Measurements from ENCODE around the gene MEN1. TPM values are rescaled to one million over a fixed set of nuclear protein-coding genes. Genes with fewer than 3 reads are reported as not detected.

The MEN1 gene
- total RNA-seq, 6 experiments from 2014 or later, result 13.1 to 21.5 (median 17.0) TPM

GRCh38 chr11:64796757-64797541 is 13.4 kb downstream of the MEN1 start:
- H3K4me1 ChIP-seq, result no peaks in the 10 kb centered on the region
- no peak for TF ChIP-seq POLR2A (IDR thresholded peaks at IDR 0.05)
- TF ChIP-seq CTCF (IDR thresholded peaks at IDR 0.05), result no peak
- no peak overlapping the region for H3K4me3 ChIP-seq
- H3K27ac ChIP-seq, result no peak overlapping the region
- DNase-seq (peak in 1 of 3 donors; percentile 48), ATAC-seq (no peak)
- intact Hi-C loops (cut with DNase I), result no loop called here
- 100% methylated on average over 2 of the region's 19 CpGs for WGBS (ENCODE audit: insufficient coverage, low coverage, low lambda C conversion rate, missing lambda C conversion rate)
- no peaks in the 10 kb centered on the region for H3K9me3 ChIP-seq
- no peaks in the 10 kb centered on the region for H3K36me3 ChIP-seq
- H3K27me3 ChIP-seq, result no peaks in the 10 kb centered on the region

DNA sequence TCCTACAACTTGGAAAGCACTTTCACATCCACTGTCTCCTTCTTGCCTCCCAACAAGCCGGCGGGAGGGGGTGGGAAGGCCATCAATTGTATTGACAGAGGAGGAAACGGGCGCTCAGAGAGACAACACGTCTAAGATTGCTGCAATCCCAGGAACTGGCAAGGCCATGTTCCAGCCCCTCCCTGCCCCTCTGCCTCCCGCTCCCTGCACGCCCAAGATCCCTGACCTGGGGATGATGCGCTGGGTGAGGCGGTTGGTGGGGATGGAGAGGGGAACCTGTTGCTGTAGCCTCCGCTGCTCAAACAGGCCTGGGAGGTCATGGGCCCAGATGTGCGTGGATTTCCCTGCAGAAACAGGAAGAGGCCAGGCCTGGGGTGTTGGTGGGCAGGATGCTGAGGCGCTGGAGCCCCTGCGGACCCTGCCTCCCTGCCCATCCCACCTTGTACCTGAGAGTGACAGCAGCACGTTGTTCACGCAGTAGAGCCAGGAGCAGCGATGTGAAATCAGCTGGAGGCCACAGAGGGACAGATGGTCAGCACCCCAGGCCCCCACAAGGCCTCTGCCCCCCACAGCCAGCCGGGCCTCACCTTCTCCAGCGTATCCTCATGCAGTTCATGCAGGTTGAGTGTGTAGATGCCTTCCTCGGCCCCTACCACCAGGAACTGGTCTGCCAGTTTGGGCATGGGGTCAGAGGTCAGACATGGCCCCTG is 14.1 kb downstream of the MEN1 start:
- TF ChIP-seq CTCF (IDR thresholded peaks at IDR 0.05) (no peak), POLR2A (IDR thresholded peaks at IDR 0.05) (no peak)

DNA sequence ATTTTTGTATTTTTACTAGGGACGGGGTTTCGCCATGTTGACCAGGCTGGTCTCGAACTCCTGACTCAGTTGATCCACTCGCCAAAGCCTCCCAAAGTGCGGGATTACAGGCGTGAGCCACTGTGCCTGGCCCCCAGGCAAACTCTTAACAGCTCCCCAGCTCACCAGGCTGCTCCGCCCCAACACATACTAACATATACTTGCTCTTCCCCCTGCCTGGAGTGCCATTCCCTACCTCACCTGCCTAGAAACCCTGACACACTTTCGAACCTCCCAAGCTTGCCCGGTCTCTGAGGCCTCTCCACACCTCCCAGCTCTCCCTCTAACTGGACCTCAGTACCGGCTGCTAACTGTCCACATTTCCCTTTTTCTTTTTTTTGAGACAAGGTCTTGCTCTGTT is 15.8 kb downstream of the MEN1 start:
- intact Hi-C loops (cut with DNase I), result loop anchor here in 1 of 2 donors (5.0 kb wide), 1 partner anchor 43 kb away; no protein-coding TSS in a partner anchor
- TF ChIP-seq CTCF (IDR thresholded peaks at IDR 0.05) (no peak), POLR2A (IDR thresholded peaks at IDR 0.05) (no peak)
- ATAC-seq (no peak), DNase-seq (peak in 1 of 3 donors; percentile 27)
- H3K4me3 ChIP-seq, result no peak overlapping the region
- H3K9me3 ChIP-seq, result no peaks in the 10 kb centered on the region
- no peaks in the 10 kb centered on the region for H3K4me1 ChIP-seq
- no peak overlapping the region for H3K27ac ChIP-seq
- no peaks in the 10 kb centered on the region for H3K36me3 ChIP-seq
- H3K27me3 ChIP-seq, result no peaks in the 10 kb centered on the region
- 100% methylated on average over 8 of the region's 10 CpGs for WGBS (ENCODE audit: insufficient coverage, low coverage, low lambda C conversion rate, missing lambda C conversion rate)

More for the DNA sequence above, 14.1 kb downstream of the MEN1 start:
- Histone ChIP-seq H3K4me1 (no peaks in the 10 kb centered on the region), H3K27me3 (no peaks in the 10 kb centered on the region), H3K36me3 (no peaks in the 10 kb centered on the region), H3K27ac (no peak overlapping the region), H3K4me3 (no peak overlapping the region), H3K9me3 (no peaks in the 10 kb centered on the region)
- ATAC-seq (no peak), DNase-seq (peak in 1 of 3 donors; percentile 51)
- intact Hi-C loops (cut with DNase I), result no loop called here
- WGBS (ENCODE audit: insufficient coverage, low coverage, low lambda C conversion rate, missing lambda C conversion rate), result 76% methylated on average over 8 of the region's 19 CpGs

DNA sequence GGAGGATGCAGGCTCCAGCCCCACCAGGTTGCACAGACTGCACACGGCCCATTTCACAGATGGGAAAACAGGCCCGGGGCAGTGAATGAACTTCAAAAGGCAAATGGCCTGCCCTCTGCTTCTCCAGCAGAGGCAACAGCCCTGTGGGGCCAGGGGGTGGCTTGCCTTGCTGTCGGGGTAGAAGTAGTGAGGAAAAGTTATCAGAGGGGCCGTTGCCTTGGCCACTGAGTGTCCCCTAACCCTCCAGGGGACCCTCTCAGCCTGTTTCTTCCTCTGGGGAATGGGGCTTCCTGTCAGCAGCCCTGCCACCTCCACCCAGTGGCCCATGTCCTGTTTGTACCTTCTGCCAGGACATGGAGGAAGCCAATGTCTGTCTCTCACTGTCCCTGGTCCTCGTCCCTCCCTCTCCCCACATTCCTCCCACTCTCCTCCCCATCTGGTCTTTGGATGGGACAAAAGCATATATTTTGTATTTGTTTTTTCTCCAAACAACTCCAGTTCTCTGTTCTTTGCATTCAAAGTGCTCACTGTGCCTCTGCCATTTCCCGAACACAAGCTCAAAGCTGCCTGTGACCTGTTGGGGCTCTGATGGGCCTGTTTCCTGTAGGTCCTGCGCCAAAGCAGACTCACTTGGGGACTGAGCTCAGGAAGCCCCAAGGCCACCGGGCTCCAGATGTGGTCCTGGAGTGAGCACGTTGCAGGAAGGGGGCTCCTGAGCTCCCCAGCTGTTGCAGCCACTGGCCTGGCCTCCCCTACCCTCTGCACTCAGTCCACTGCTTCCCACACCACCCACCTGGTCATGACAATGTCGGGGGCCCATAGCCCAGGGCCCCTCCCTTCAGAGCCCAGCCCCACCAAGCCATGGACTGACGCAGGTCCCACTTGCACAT is 16.8 kb downstream of the MEN1 start:
- peak in 1 of 3 donors; percentile 39 for DNase-seq
- Histone ChIP-seq H3K36me3 (no peaks in the 10 kb centered on the region), H3K27me3 (no peaks in the 10 kb centered on the region), H3K9me3 (no peaks in the 10 kb centered on the region), H3K4me3 (no peak overlapping the region), H3K4me1 (no peaks in the 10 kb centered on the region), H3K27ac (peak overlapping the region in 1 of 3 donors; percentile 23)
- ATAC-seq, result peak in 2 of 4 donors; percentile 36 to 38
- WGBS (ENCODE audit: insufficient coverage, low coverage, low lambda C conversion rate, missing lambda C conversion rate), result 33% methylated on average over 4 of the region's 11 CpGs
- TF ChIP-seq POLR2A (IDR thresholded peaks at IDR 0.05), result no peak
- TF ChIP-seq CTCF (IDR thresholded peaks at IDR 0.05), result no peak
- intact Hi-C loops (cut with DNase I), result loop anchor here in 1 of 2 donors (5.0 kb wide), 1 partner anchor 44 kb away; no protein-coding TSS in a partner anchor
